ENCODE results near the gene FXN. TPM values are rescaled to one million over a fixed set of nuclear protein-coding genes. Genes with fewer than 3 reads are reported as not detected.

The FXN gene
- total RNA-seq, 1 experiment from 2014 or later = 24.1 TPM

DNA sequence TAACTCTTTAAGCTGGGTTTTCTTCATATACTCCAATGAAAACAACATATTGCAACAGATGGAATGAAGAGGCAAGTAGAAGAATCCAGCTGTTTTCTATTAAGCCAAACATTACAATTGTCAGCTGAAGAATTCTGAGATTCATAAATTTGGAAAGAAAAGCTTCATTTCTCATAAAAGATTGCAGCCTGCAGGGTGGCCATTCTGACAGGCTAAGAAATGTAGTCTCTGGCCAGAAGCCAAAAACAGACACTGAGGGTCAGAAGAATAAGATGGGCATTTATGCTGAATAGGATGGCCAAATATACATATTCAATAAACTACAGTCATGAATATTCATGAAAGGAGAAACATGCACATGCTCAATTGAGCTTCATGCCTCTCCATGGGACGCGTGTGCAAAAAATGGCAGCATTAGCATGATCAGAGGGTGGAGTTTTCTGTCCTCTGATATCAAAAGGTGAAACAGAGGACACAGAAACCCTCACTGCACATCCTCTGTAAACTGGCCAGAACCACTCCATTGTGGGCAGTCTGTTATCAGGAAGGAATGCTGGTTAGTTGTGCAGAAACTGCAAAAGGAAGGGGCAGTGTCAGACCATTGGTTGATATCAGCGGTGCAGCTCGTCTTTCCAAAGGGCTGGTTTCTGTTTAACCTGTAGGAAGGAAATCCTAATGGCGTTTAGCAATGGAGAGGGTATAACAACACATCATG lies 50.2 kb downstream of the FXN start:
- BruUV-seq (replicated peaks) = no TSS peak
- ChIA-PET CTCF (no interaction called here), POLR2A (no interaction called here), RAD21 (ENCODE audit: low non-redundant PET in 1 of 2, low total read pairs in 2 of 2, uncharacterized antibody in 2 of 2, unreplicated experiment in 2 of 2) (no interaction called here)
- H3K36me3 ChIP-seq (ENCODE audit: control insufficient read depth in 1 of 2, insufficient read depth in 2 of 2, low read length in 2 of 2) = no peaks in the 10 kb centered on the region
- intact Hi-C loops (cut with micrococcal nuclease) = no loop called here
- no peaks in the 10 kb centered on the region for H3K9me3 ChIP-seq (ENCODE audit: control insufficient read depth in 1 of 2, insufficient read depth in 1 of 2, low read depth in 1 of 2, low read length in 2 of 2)
- H3K79me2 ChIP-seq (ENCODE audit: insufficient read depth, low read length) = no peaks in the 10 kb centered on the region
- H3K4me3 ChIP-seq (replicated peaks in 1 of 2; ENCODE audit: low read depth in 1 of 2, low read length in 2 of 2) = no peak overlapping the region
- no peaks in the 10 kb centered on the region for H4K20me1 ChIP-seq (ENCODE audit: insufficient read depth)
- no peaks in the 10 kb centered on the region for H3K27me3 ChIP-seq (ENCODE audit: insufficient read depth, low read length)
- H2AFZ ChIP-seq (ENCODE audit: low read depth, low read length, poor library complexity, severe bottlenecking) = no peak overlapping the region
- DNase-seq (ENCODE audit: low read depth, low spot score) (no peak), ATAC-seq (no peak)
- H3K27ac ChIP-seq (ENCODE audit: low read depth, low read length) = no peak overlapping the region
- no peak overlapping the region for H3K4me2 ChIP-seq (ENCODE audit: low read length)
- H3K9ac ChIP-seq (ENCODE audit: low read length) = no peak overlapping the region
- TF ChIP-seq ELF1 (IDR thresholded peaks at IDR 0.05; ENCODE audit: borderline replicate concordance, low read depth) (no peak), SRF (IDR thresholded peaks at IDR 0.05; ENCODE audit: low read depth) (no peak), CBX3 (IDR thresholded peaks at IDR 0.05; ENCODE audit: low read depth) (no peak), CEBPB (IDR thresholded peaks at IDR 0.05; ENCODE audit: low read depth) (no peak), EGR1 (IDR thresholded peaks at IDR 0.05; ENCODE audit: low read depth) (no peak), FOSL1 (IDR thresholded peaks at IDR 0.05; ENCODE audit: low read depth) (no peak), EZH2phosphoT487 (IDR thresholded peaks at IDR 0.05; ENCODE audit: borderline replicate concordance) (no peak), ZNF274 (IDR thresholded peaks at IDR 0.05; ENCODE audit: low read depth, low read length) (no peak)
- TF ChIP-seq, protein P1, sequence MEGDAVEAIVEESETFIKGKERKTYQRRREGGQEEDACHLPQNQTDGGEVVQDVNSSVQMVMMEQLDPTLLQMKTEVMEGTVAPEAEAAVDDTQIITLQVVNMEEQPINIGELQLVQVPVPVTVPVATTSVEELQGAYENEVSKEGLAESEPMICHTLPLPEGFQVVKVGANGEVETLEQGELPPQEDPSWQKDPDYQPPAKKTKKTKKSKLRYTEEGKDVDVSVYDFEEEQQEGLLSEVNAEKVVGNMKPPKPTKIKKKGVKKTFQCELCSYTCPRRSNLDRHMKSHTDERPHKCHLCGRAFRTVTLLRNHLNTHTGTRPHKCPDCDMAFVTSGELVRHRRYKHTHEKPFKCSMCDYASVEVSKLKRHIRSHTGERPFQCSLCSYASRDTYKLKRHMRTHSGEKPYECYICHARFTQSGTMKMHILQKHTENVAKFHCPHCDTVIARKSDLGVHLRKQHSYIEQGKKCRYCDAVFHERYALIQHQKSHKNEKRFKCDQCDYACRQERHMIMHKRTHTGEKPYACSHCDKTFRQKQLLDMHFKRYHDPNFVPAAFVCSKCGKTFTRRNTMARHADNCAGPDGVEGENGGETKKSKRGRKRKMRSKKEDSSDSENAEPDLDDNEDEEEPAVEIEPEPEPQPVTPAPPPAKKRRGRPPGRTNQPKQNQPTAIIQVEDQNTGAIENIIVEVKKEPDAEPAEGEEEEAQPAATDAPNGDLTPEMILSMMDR (IDR thresholded peaks at IDR 0.05 in 2 of 3, conservative IDR thresholded peaks at IDR 0.05 in 1 of 3; ENCODE audit: borderline replicate concordance in 1 of 3, insufficient read depth in 1 of 3, low read depth in 2 of 3, low read length in 2 of 3) = no peak
- TF ChIP-seq, protein P2, sequence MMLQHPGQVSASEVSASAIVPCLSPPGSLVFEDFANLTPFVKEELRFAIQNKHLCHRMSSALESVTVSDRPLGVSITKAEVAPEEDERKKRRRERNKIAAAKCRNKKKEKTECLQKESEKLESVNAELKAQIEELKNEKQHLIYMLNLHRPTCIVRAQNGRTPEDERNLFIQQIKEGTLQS (IDR thresholded peaks at IDR 0.05) = no peak
- H3K4me1 ChIP-seq (ENCODE audit: control insufficient read depth in 1 of 2, insufficient read depth in 2 of 2, low read length in 2 of 2) = no peaks in the 10 kb centered on the region
- H3K9me2 ChIP-seq (ENCODE audit: insufficient read depth) = no peaks in the 10 kb centered on the region

All from HCT116 (cell line).